Mammary epithelial cell (primary cell): Measurements from ENCODE around the gene DGKI.

Source experiments
- CTCF ChIP-seq, 2 donors: IDR thresholded peaks in 1 of 2; conservative IDR thresholded peaks in 1 of 2; 2 replicates each; pipeline ENCODE4 v1.5.1; 2011 to 2012; ENCODE audit warnings: inconsistent platforms in 2 of 2, low read length in 2 of 2, mild to moderate bottlenecking in 2 of 2, control low read depth in 1 of 2, low read depth in 1 of 2; ENCODE audit not compliant: insufficient read depth in 1 of 2; ENCODE audit errors: extremely low read depth in 1 of 2
- EZH2 ChIP-seq: IDR thresholded peaks from 2 replicates; pipeline ENCODE4 v1.6.1; 2012; ENCODE audit warnings: low read length, inconsistent platforms, borderline replicate concordance

- TF ChIP-seq CTCF (conservative IDR thresholded peaks at IDR 0.05 in 1 of 2, IDR thresholded peaks at IDR 0.05 in 1 of 2; ENCODE audit: extremely low read depth in 1 of 2, insufficient read depth in 1 of 2, low read depth in 1 of 2, low read length in 2 of 2) (no peak), EZH2 (no peak)
Observed at GRCh38 chr7:137360087-137360679, 486.6 kb downstream of the DGKI start.
